ENCODE measurements around the gene KCNJ15.

- TF ChIP-seq, protein P1, sequence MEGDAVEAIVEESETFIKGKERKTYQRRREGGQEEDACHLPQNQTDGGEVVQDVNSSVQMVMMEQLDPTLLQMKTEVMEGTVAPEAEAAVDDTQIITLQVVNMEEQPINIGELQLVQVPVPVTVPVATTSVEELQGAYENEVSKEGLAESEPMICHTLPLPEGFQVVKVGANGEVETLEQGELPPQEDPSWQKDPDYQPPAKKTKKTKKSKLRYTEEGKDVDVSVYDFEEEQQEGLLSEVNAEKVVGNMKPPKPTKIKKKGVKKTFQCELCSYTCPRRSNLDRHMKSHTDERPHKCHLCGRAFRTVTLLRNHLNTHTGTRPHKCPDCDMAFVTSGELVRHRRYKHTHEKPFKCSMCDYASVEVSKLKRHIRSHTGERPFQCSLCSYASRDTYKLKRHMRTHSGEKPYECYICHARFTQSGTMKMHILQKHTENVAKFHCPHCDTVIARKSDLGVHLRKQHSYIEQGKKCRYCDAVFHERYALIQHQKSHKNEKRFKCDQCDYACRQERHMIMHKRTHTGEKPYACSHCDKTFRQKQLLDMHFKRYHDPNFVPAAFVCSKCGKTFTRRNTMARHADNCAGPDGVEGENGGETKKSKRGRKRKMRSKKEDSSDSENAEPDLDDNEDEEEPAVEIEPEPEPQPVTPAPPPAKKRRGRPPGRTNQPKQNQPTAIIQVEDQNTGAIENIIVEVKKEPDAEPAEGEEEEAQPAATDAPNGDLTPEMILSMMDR (conservative IDR thresholded peaks at IDR 0.05 in 1 of 2, IDR thresholded peaks at IDR 0.05 in 1 of 2; ENCODE audit: low read depth in 1 of 2, low read length in 2 of 2): no peak
- TF ChIP-seq EZH2 (IDR thresholded peaks at IDR 0.05; ENCODE audit: low read length, missing control alignments): no peak
These were observed 33.1 kb downstream of the KCNJ15 start for GRCh38 chr21:38289705-38290485.
